ENCODE results near the gene ITGA8.

DNA sequence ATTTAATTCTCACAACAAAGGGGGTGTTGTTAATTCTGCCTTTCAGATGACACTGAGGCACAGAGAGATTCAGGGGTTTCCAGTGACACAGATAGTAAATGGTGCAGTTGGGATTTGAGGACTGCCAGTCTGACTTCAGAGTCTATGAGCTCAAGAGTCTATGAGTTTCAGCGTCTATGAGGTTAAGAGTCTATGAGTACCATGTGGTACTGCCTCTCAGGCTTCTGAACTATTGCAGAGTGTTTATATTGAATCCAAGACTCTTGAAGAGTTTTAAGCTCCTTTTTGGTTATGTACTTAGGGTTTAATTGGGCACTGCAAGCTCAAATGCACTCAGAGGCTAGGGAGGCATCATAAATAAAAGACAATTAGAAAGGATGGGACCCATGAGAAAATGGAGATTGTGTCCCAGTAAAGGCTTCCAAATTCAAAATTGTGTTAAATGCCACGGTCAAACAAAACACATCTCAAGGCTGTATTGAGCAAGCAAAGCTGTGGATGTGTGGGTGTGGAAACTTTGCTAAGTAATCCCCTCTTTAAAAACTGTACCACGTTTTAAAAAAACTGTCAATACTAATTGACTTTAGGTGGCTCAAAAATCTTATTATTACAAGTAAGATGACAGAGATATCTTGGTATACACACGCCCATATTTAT is 224.7 kb downstream of the ITGA8 start:
- TF ChIP-seq POLR2A (IDR thresholded peaks at IDR 0.05; ENCODE audit: low read length), result no peak
- TF ChIP-seq GATA1 (IDR thresholded peaks at IDR 0.05; ENCODE audit: low read depth, low read length), result no peak

Measured in erythroblast (primary cell).